H9 (cell line): Measurements from ENCODE around the gene KCTD17. TPM values are rescaled to one million over a fixed set of nuclear protein-coding genes. Genes with fewer than 3 reads are reported as not detected.

Source experiments
- DNase-seq: peaks from one replicate; pipeline ENCODE4 v3.0.0-alpha.2; 2017
- H2AFZ ChIP-seq: one replicate; pipeline ENCODE4 v1.6.1; 2013; ENCODE audit warnings: mild to moderate bottlenecking, low read length, control low read depth, moderate library complexity
- H2AK5ac ChIP-seq: 2 replicates; pipeline ENCODE4 v1.6.1; 2013; ENCODE audit warnings: low read length, control low read depth, mixed read lengths; ENCODE audit not compliant: insufficient read length
- H2BK120ac ChIP-seq: one replicate; pipeline ENCODE4 v1.6.1; 2013; ENCODE audit warnings: low read depth, mild to moderate bottlenecking, low read length, control low read depth, inconsistent platforms; ENCODE audit not compliant: poor library complexity, severe bottlenecking
- H2BK12ac ChIP-seq: 2 replicates; pipeline ENCODE4 v1.6.1; 2013; ENCODE audit warnings: low read length, control low read depth, mixed read lengths, low read depth; ENCODE audit not compliant: insufficient read length
- H2BK15ac ChIP-seq: 2 replicates; pipeline ENCODE4 v1.6.1; 2013; ENCODE audit warnings: low read depth, low read length, control low read depth
- H2BK20ac ChIP-seq: one replicate; pipeline ENCODE4 v1.6.1; 2013; ENCODE audit warnings: low read depth, mild to moderate bottlenecking, low read length, control low read depth, inconsistent platforms; ENCODE audit not compliant: poor library complexity, severe bottlenecking
- H2BK5ac ChIP-seq: 2 replicates; pipeline ENCODE4 v1.6.1; 2013; ENCODE audit warnings: low read length, control low read depth, mixed read lengths; ENCODE audit not compliant: insufficient read length
- H3K14ac ChIP-seq: 2 replicates; pipeline ENCODE4 v1.6.1; 2013; ENCODE audit warnings: low read length, control low read depth; ENCODE audit not compliant: insufficient read depth
- H3K18ac ChIP-seq: 2 replicates; pipeline ENCODE4 v1.6.1; 2013; ENCODE audit warnings: low read depth, mild to moderate bottlenecking, mixed read lengths, low read length, control low read depth; ENCODE audit not compliant: insufficient read length
- H3K23ac ChIP-seq: 2 replicates; pipeline ENCODE4 v1.6.1; 2013; ENCODE audit warnings: low read length, control low read depth, mixed read lengths, low read depth; ENCODE audit not compliant: insufficient read length
- H3K23me2 ChIP-seq: 2 replicates; pipeline ENCODE4 v1.6.1; 2013; ENCODE audit warnings: low read depth, mild to moderate bottlenecking, mixed read lengths, low read length, control low read depth; ENCODE audit not compliant: insufficient read length, poor library complexity, severe bottlenecking
- H3K27ac ChIP-seq: 2 replicates; pipeline ENCODE4 v1.5.1; 2013; ENCODE audit warnings: low read length, control low read depth, mixed read lengths, low read depth; ENCODE audit not compliant: insufficient read length
- H3K27me3 ChIP-seq: 2 replicates; pipeline ENCODE4 v1.6.1; 2013; ENCODE audit warnings: low read length, control low read depth, inconsistent platforms; ENCODE audit not compliant: insufficient read depth
- H3K4ac ChIP-seq: 2 replicates; pipeline ENCODE4 v1.6.1; 2013; ENCODE audit warnings: low read depth, mild to moderate bottlenecking, control low read depth, inconsistent platforms, low read length, moderate library complexity
- H3K4me1 ChIP-seq: 2 replicates; pipeline ENCODE4 v1.6.1; 2013; ENCODE audit warnings: low read length, control low read depth, inconsistent platforms; ENCODE audit not compliant: insufficient read depth
- H3K4me2 ChIP-seq: 2 replicates; pipeline ENCODE4 v1.6.1; 2013; ENCODE audit warnings: low read length, control low read depth, mixed read lengths; ENCODE audit not compliant: insufficient read length, insufficient read depth
- H3K56ac ChIP-seq: 2 replicates; pipeline ENCODE4 v1.6.1; 2013; ENCODE audit warnings: low read depth, mild to moderate bottlenecking, mixed read lengths, low read length, control low read depth; ENCODE audit not compliant: insufficient read length
- H3K79me1 ChIP-seq: 2 replicates; pipeline ENCODE4 v1.6.1; 2013; ENCODE audit warnings: low read depth, mild to moderate bottlenecking, moderate library complexity, low read length, control low read depth, inconsistent platforms; ENCODE audit not compliant: insufficient read depth, poor library complexity, severe bottlenecking
- H3K79me2 ChIP-seq: 2 replicates; pipeline ENCODE4 v1.6.1; 2013; ENCODE audit warnings: low read length, control low read depth, inconsistent platforms; ENCODE audit not compliant: insufficient read depth
- H3K9ac ChIP-seq: 2 replicates; pipeline ENCODE4 v1.6.1; 2013; ENCODE audit warnings: low read length, control low read depth, mixed read lengths; ENCODE audit not compliant: insufficient read length; ENCODE audit errors: extremely low read depth
- H3K9me3 ChIP-seq: one replicate; pipeline ENCODE4 v1.6.1; 2013; ENCODE audit warnings: low read depth, low read length, inconsistent platforms; ENCODE audit not compliant: control insufficient read depth
- H3T11ph ChIP-seq: one replicate; pipeline ENCODE4 v1.6.1; 2013; ENCODE audit warnings: mild to moderate bottlenecking, low read length, control low read depth, inconsistent platforms
- H4K20me1 ChIP-seq: one replicate; pipeline ENCODE4 v1.6.1; 2013; ENCODE audit not compliant: control insufficient read depth, insufficient read length, insufficient read depth
- H4K5ac ChIP-seq: 2 replicates; pipeline ENCODE4 v1.6.1; 2013; ENCODE audit warnings: low read depth, mild to moderate bottlenecking, mixed read lengths, low read length, control low read depth; ENCODE audit not compliant: insufficient read length
- H4K8ac ChIP-seq: replicated peaks from 2 replicates; pipeline ENCODE4 v1.6.1; 2013; ENCODE audit warnings: low read length, control low read depth, mixed read lengths, low read depth; ENCODE audit not compliant: insufficient read length
- H4K91ac ChIP-seq: 2 replicates; pipeline ENCODE4 v1.6.1; 2013; ENCODE audit warnings: low read depth, mild to moderate bottlenecking, moderate library complexity, mixed read lengths, low read length, control low read depth; ENCODE audit not compliant: insufficient read length
- H3K27ac Mint-ChIP-seq, 3 experiments: 2 replicates in 2 of 3; 3 replicates in 1 of 3; pipeline ENCODE4 v1.8.0; 2020 to 2021; ENCODE audit warnings: mixed read lengths in 3 of 3, mild to moderate bottlenecking in 1 of 3, moderate library complexity in 1 of 3
- H3K27me3 Mint-ChIP-seq: 2 replicates; pipeline ENCODE4 v1.8.0; 2021; ENCODE audit warnings: low read depth, mild to moderate bottlenecking, moderate library complexity, mixed read lengths
- H3K36me3 Mint-ChIP-seq, 3 experiments: 2 replicates in 2 of 3; 3 replicates in 1 of 3; pipeline ENCODE4 v1.8.0; 2020 to 2021; ENCODE audit warnings: low read depth in 3 of 3, mixed read lengths in 3 of 3; ENCODE audit not compliant: insufficient read depth in 1 of 3
- H3K4me1 Mint-ChIP-seq, 2 experiments: 2 replicates each; pipeline ENCODE4 v1.8.0; 2020; ENCODE audit warnings: mixed read lengths in 2 of 2
- H3K4me3 Mint-ChIP-seq, 2 experiments: 2 replicates in 1 of 2; 3 replicates in 1 of 2; pipeline ENCODE4 v1.8.0; 2020 to 2021; ENCODE audit warnings: mild to moderate bottlenecking in 2 of 2, mixed read lengths in 2 of 2, moderate library complexity in 1 of 2
- H3K9me3 Mint-ChIP-seq, 2 experiments: 2 replicates in 1 of 2; 3 replicates in 1 of 2; pipeline ENCODE4 v1.8.0; 2020; ENCODE audit warnings: mild to moderate bottlenecking in 2 of 2, mixed read lengths in 2 of 2, moderate library complexity in 1 of 2
- CTCF ChIP-seq: fragments of 200-600 bp; sonication (generic); conservative IDR thresholded peaks from 3 replicates; pipeline ENCODE4 v1.8.0; 2021; ENCODE audit warnings: antibody characterized with exemption, mild to moderate bottlenecking
- WGBS: extraction: QIAGEN DNeasy Blood & Tissue Kit; methylation state at CpG from one replicate; pipeline ENCODE4 v1.1.7; 2013; ENCODE audit warnings: missing lambda C conversion rate, low lambda C conversion rate, mixed read lengths; ENCODE audit not compliant: insufficient read length; ENCODE audit errors: extremely low coverage; 5-methylcytosine and 5-hydroxymethylcytosine counted together
- total RNA-seq: library from RNA; stranded (reverse); gene quantifications from 2 replicates; pipeline ENCODE4 v1.2.1, GENCODE V29; 2021

KCTD17 gene
- total RNA-seq, 1 experiment from 2014 or later, result 34.1 TPM

- Histone ChIP-seq H2BK120ac (no peak overlapping the region), H3K4me2 (no peak overlapping the region), H2BK15ac (no peak overlapping the region), H2AK5ac (no peak overlapping the region), H2BK12ac (no peak overlapping the region), H2BK20ac (no peak overlapping the region), H4K5ac (no peak overlapping the region), H3K4ac (no peak overlapping the region), H3K27ac (no peak overlapping the region), H3K23ac (no peak overlapping the region), H3K14ac (0 out of 2 replicates have a peak overlapping the region, but pooled peaks have one; percentile 22), H3K9ac (no peak overlapping the region), H3K79me1 (no peaks in the 10 kb centered on the region), H2AFZ (no peak overlapping the region), H3K4me1 (peaks cover 6% of the 10 kb centered on the region; the same call in 1 of the 2 replicates), H3K79me2 (peaks cover 2% of the 10 kb centered on the region; the same call in 1 of the 2 replicates), H3K23me2 (peaks cover 3% of the 10 kb centered on the region), H4K20me1 (peaks cover 3% of the 10 kb centered on the region), H3K56ac (no peak overlapping the region), H3K27me3 (no peaks in the 10 kb centered on the region), H4K8ac (no peak overlapping the region), H3T11ph (no peak overlapping the region), H3K18ac (peak overlapping the region; percentile 12), H3K9me3 (no peaks in the 10 kb centered on the region), H2BK5ac (no peak overlapping the region), H4K91ac (no peak overlapping the region)
- H3K4me1 Mint-ChIP-seq, result peaks cover 14 to 17% of the 10 kb centered on the region in 2 experiments
- H3K27ac Mint-ChIP-seq, result peak overlapping the region; percentile 0 to 83 (median 74); a peak in 4 of 7 replicates
- H3K4me3 Mint-ChIP-seq, result no peak overlapping the region
- DNase-seq, result no peak
- H3K27me3 Mint-ChIP-seq, result peaks cover under 1% of the 10 kb centered on the region
- H3K9me3 Mint-ChIP-seq, result no peaks in the 10 kb centered on the region
- no CpG with 5 or more reads among the region's 12 CpGs for WGBS
- H3K36me3 Mint-ChIP-seq, result peaks cover 5 to 14% (median 13%) of the 10 kb centered on the region in 3 experiments; a peak in 6 of 7 replicates
- TF ChIP-seq CTCF, result no peak
Measured at GRCh38 chr22:37014835-37015586, 36.5 kb upstream of the KCTD17 start.
